Measurements from ENCODE around the gene BCOR. TPM values are rescaled to one million over a fixed set of nuclear protein-coding genes. Genes with fewer than 3 reads are reported as not detected.
A peak's percentile ranks its signal among the peaks of the same experiment; 100 is the strongest.

The BCOR gene
- total and polyA plus RNA-seq, 2 of the 13 experiments (the other 11 are each of a cell fraction or from before 2014, with no cell fraction given) = 14.3 to 15.2 TPM

DNA sequence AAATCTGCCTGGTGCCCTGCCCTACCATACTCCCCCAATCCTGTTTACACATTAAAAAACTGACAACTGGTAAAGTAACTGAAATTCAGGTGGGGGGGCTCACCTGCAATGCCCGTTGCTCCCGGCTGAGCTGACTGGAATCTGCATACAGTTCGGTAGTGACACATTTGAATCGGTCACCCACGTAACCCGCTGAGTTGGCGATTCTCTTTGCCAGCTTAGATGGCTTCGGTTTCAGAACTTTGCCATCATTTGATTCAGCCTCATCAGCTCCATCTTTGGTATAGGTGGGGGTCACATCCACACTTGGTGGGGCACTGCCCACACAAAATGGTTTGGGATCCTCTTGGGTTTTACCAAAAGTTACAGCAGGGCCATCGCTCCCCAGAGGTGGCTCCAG is 25.5 kb downstream of the BCOR start:
- no peak overlapping the region for H3K4me2 ChIP-seq (ENCODE audit: low read depth, low read length)
- BruUV-seq (replicated peaks) = no TSS peak
- CTCF ChIA-PET (ENCODE audit: low intra/inter-chr PET ratio, low total read pairs) = no interaction called here
- ATAC-seq = no peak
- no peak overlapping the region for H3K4me3 ChIP-seq (replicated peaks in 1 of 3; ENCODE audit: insufficient read depth in 1 of 3, low read depth in 2 of 3, low read length in 3 of 3)
- no peak for DNase-seq (ENCODE audit: low spot score)
- H2AFZ ChIP-seq (ENCODE audit: low read length) = no peak overlapping the region
- H3K4me1 ChIP-seq (ENCODE audit: insufficient read depth, low read length) = no peaks in the 10 kb centered on the region
- H3K9me3 ChIP-seq (ENCODE audit: low read length) = no peaks in the 10 kb centered on the region
- H3K9ac ChIP-seq (ENCODE audit: insufficient read depth, low read depth, low read length) = no peak overlapping the region
- intact Hi-C loops (cut with micrococcal nuclease; ENCODE audit: unreplicated experiment) = no loop called here
- H3K27me3 ChIP-seq (ENCODE audit: control insufficient read depth in 1 of 2, insufficient read depth in 2 of 2, low read length in 2 of 2) = no peaks in the 10 kb centered on the region
- no peak for TF ChIP-seq ZNF24 (IDR thresholded peaks at IDR 0.05)
- peak; percentile 58 for TF ChIP-seq MAFF (IDR thresholded peaks at IDR 0.05; ENCODE audit: low read depth, low read length)
- TF ChIP-seq MAFK (conservative IDR thresholded peaks at IDR 0.05 in 1 of 2, IDR thresholded peaks at IDR 0.05 in 1 of 2; ENCODE audit: low read length in 2 of 2) = peak; percentile 61 to 77
- no peak for FAIRE-seq
- peaks cover 7% of the 10 kb centered on the region for H3K79me2 ChIP-seq (ENCODE audit: insufficient read depth, low read length)
- 94% methylated on average over 8 of the region's 9 CpGs for WGBS (ENCODE audit: low lambda C conversion rate)
- peaks cover 22 to 71% of the 10 kb centered on the region in 2 experiments for H3K36me3 ChIP-seq (replicated peaks in 1 of 2; ENCODE audit: control insufficient read depth in 1 of 2, insufficient read depth in 2 of 2, low read length in 2 of 2)
- no peaks in the 10 kb centered on the region for H4K20me1 ChIP-seq (ENCODE audit: insufficient read depth, low read length)
- in situ Hi-C loops (cut with HindIII; ENCODE audit: extremely low pct_ligation_motif_present, low pct_unique_long_range_greater_than_20kb) = no loop called here
- POLR2A ChIA-PET = no interaction called here
- H3K27ac ChIP-seq (ENCODE audit: extremely low read length, insufficient read depth, low read length) = no peak overlapping the region

DNA sequence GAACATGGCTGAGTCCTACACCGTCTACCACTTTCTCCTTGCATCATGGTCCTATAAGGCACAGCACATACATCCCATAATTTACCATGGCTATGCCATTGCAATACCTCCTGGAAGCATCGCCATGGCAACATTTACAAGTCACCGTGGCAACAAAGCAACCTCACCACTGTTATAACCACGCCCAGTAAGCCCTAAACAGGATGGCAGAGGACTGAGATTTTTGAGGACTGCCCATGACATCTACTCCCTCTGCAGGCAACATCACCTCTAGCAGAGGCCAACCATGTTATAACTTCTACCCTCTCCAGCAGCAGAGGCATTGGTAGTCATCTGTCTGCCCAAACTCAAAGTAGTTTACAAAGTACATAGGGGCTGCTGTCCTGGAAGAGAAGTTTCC is 29.7 kb downstream of the BCOR start:
- WGBS (ENCODE audit: low lambda C conversion rate) = no CpG with 5 or more reads among the region's 4 CpGs
- Histone ChIP-seq H2AFZ (ENCODE audit: low read length) (no peak overlapping the region), H3K4me3 (replicated peaks in 1 of 3; ENCODE audit: insufficient read depth in 1 of 3, low read depth in 2 of 3, low read length in 3 of 3) (no peak overlapping the region), H3K4me1 (ENCODE audit: insufficient read depth, low read length) (peaks cover 9% of the 10 kb centered on the region), H3K79me2 (ENCODE audit: insufficient read depth, low read length) (peaks cover 7% of the 10 kb centered on the region), H3K4me2 (ENCODE audit: low read depth, low read length) (no peak overlapping the region), H3K27ac (ENCODE audit: extremely low read length, insufficient read depth, low read length) (no peak overlapping the region), H3K9me3 (ENCODE audit: low read length) (no peaks in the 10 kb centered on the region), H3K27me3 (ENCODE audit: control insufficient read depth in 1 of 2, insufficient read depth in 2 of 2, low read length in 2 of 2) (no peaks in the 10 kb centered on the region), H3K9ac (ENCODE audit: insufficient read depth, low read depth, low read length) (no peak overlapping the region), H3K36me3 (replicated peaks in 1 of 2; ENCODE audit: control insufficient read depth in 1 of 2, insufficient read depth in 2 of 2, low read length in 2 of 2) (peaks cover 20 to 65% of the 10 kb centered on the region in 2 experiments), H4K20me1 (ENCODE audit: insufficient read depth, low read length) (0 out of 2 replicates have a peak, but pooled peaks cover 4% of the 10 kb centered on the region)
- CTCF ChIA-PET (ENCODE audit: low intra/inter-chr PET ratio, low total read pairs) = no interaction called here
- TF ChIP-seq ZNF10 (CRISPR knock-in tag; IDR thresholded peaks at IDR 0.05; ENCODE audit: borderline replicate concordance, low read depth) (no peak), RFX1 (IDR thresholded peaks at IDR 0.05) (peak; percentile 41; the same call in 1 of the 2 replicates), RFX3 (CRISPR knock-in tag; IDR thresholded peaks at IDR 0.05) (peak; percentile 43; the same call in 1 of the 2 replicates)
- BruUV-seq (replicated peaks) = no TSS peak
- DNase-seq (ENCODE audit: low spot score) (no peak), FAIRE-seq (no peak), ATAC-seq (no peak)
- in situ Hi-C loops (cut with HindIII; ENCODE audit: extremely low pct_ligation_motif_present, low pct_unique_long_range_greater_than_20kb) = no loop called here
- intact Hi-C loops (cut with micrococcal nuclease; ENCODE audit: unreplicated experiment) = no loop called here
- POLR2A ChIA-PET = no interaction called here
